ENCODE data around the gene NUP210L. TPM values are rescaled to one million over a fixed set of nuclear protein-coding genes. Genes with fewer than 3 reads are reported as not detected.

The NUP210L gene
- total RNA-seq, 1 donor from 2014 or later: not detected

GRCh38 chr1:154170547-154171222 lies 15.8 kb upstream of the NUP210L start:
- H3K4me3 ChIP-seq (ENCODE audit: insufficient read depth, low read depth, low read length): no peak overlapping the region
- DNase-seq (ENCODE audit: low read depth): no peak
- H3K4me1 ChIP-seq (ENCODE audit: insufficient read depth, low read length): no peaks in the 10 kb centered on the region
- Mint-ChIP-seq H3K4me1 (ENCODE audit: low read depth, unreplicated experiment) (peaks cover 25% of the 10 kb centered on the region), H3K27ac (ENCODE audit: unreplicated experiment) (peak overlapping the region; percentile 44), H3K4me3 (ENCODE audit: unreplicated experiment) (peak overlapping the region; percentile 40), H3K9me3 (ENCODE audit: unreplicated experiment) (no peaks in the 10 kb centered on the region), H3K36me3 (ENCODE audit: low read depth, unreplicated experiment) (peaks cover 45% of the 10 kb centered on the region), H3K27me3 (ENCODE audit: low read depth, unreplicated experiment) (no peaks in the 10 kb centered on the region)
- peaks cover 76% of the 10 kb centered on the region for H3K79me2 ChIP-seq (ENCODE audit: insufficient read depth, low read length)
- no peaks in the 10 kb centered on the region for H3K9me3 ChIP-seq (ENCODE audit: insufficient read depth, low read depth, low read length)
- no peak overlapping the region for H3K9ac ChIP-seq (ENCODE audit: low read length)
- no peak overlapping the region for H3K4me2 ChIP-seq (ENCODE audit: low read length)
- peaks cover 72% of the 10 kb centered on the region for H3K36me3 ChIP-seq (ENCODE audit: insufficient read depth, low read length)
- no peak for TF ChIP-seq EZH2 (IDR thresholded peaks at IDR 0.05; ENCODE audit: insufficient read depth, low read length)
- TF ChIP-seq CTCF (IDR thresholded peaks at IDR 0.05; ENCODE audit: insufficient read depth, low read depth, low read length): no peak
- H3K27me3 ChIP-seq (ENCODE audit: insufficient read depth, low read length): no peaks in the 10 kb centered on the region
- no peak for FAIRE-seq
- H2AFZ ChIP-seq (ENCODE audit: low read depth, low read length): no peak overlapping the region
- H3K27ac ChIP-seq (ENCODE audit: low read depth, low read length): no peak overlapping the region
- H4K20me1 ChIP-seq (ENCODE audit: insufficient read depth, low read length): peaks cover 97% of the 10 kb centered on the region

- Histone ChIP-seq H3K9me3 (ENCODE audit: insufficient read depth, low read depth, low read length) (no peaks in the 10 kb centered on the region), H3K36me3 (ENCODE audit: insufficient read depth, low read length) (peaks cover 87% of the 10 kb centered on the region), H3K4me3 (ENCODE audit: insufficient read depth, low read depth, low read length) (no peak overlapping the region), H3K79me2 (ENCODE audit: insufficient read depth, low read length) (peaks cover 79% of the 10 kb centered on the region), H3K27me3 (ENCODE audit: insufficient read depth, low read length) (no peaks in the 10 kb centered on the region), H4K20me1 (ENCODE audit: insufficient read depth, low read length) (peaks cover 97% of the 10 kb centered on the region), H3K4me2 (ENCODE audit: low read length) (no peak overlapping the region), H3K4me1 (ENCODE audit: insufficient read depth, low read length) (no peaks in the 10 kb centered on the region), H3K27ac (ENCODE audit: low read depth, low read length) (no peak overlapping the region), H2AFZ (ENCODE audit: low read depth, low read length) (no peak overlapping the region), H3K9ac (ENCODE audit: low read length) (no peak overlapping the region)
- FAIRE-seq (no peak), DNase-seq (ENCODE audit: low read depth) (no peak)
- TF ChIP-seq CTCF (IDR thresholded peaks at IDR 0.05; ENCODE audit: insufficient read depth, low read depth, low read length) (no peak), EZH2 (IDR thresholded peaks at IDR 0.05; ENCODE audit: insufficient read depth, low read length) (no peak)
- H3K9me3 Mint-ChIP-seq (ENCODE audit: unreplicated experiment): no peaks in the 10 kb centered on the region
- H3K36me3 Mint-ChIP-seq (ENCODE audit: low read depth, unreplicated experiment): peaks cover 49% of the 10 kb centered on the region
- no peaks in the 10 kb centered on the region for H3K27me3 Mint-ChIP-seq (ENCODE audit: low read depth, unreplicated experiment)
- peak overlapping the region; percentile 78 for H3K27ac Mint-ChIP-seq (ENCODE audit: unreplicated experiment)
- peaks cover 21% of the 10 kb centered on the region for H3K4me1 Mint-ChIP-seq (ENCODE audit: low read depth, unreplicated experiment)
- H3K4me3 Mint-ChIP-seq (ENCODE audit: unreplicated experiment): no peak overlapping the region
These were observed 12.6 kb upstream of the NUP210L start for GRCh38 chr1:154167461-154167860.

DNA sequence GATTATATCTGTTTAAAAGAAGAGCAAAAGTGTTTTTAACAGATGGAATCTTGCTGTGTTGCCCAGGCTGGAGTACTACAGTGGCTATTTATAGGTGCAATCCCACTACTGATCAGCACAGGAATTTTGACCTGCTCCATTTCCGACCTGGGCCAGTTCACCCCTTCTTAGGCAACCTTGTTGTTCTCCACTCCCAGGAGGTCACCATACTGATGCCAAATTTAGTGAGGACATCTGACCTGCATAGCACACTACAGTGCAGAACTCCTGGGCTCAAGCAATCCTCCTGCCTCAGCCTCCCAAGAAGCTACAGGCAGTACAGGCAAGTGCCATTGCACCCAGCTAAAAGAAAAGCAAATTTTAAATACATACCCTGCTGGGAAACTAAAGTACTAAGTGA lies 11.3 kb upstream of the NUP210L start:
- peaks cover 95% of the 10 kb centered on the region for H4K20me1 ChIP-seq (ENCODE audit: insufficient read depth, low read length)

More for the DNA sequence above, 11.3 kb upstream of the NUP210L start:
- Histone ChIP-seq H3K9me3 (ENCODE audit: insufficient read depth, low read depth, low read length) (no peaks in the 10 kb centered on the region), H3K27ac (ENCODE audit: low read depth, low read length) (no peak overlapping the region), H3K4me3 (ENCODE audit: insufficient read depth, low read depth, low read length) (no peak overlapping the region), H3K27me3 (ENCODE audit: insufficient read depth, low read length) (no peaks in the 10 kb centered on the region), H3K4me2 (ENCODE audit: low read length) (no peak overlapping the region), H3K79me2 (ENCODE audit: insufficient read depth, low read length) (peaks cover 71% of the 10 kb centered on the region), H3K4me1 (ENCODE audit: insufficient read depth, low read length) (no peaks in the 10 kb centered on the region), H3K9ac (ENCODE audit: low read length) (no peak overlapping the region), H3K36me3 (ENCODE audit: insufficient read depth, low read length) (peaks cover 83% of the 10 kb centered on the region), H2AFZ (ENCODE audit: low read depth, low read length) (no peak overlapping the region)
- no peaks in the 10 kb centered on the region for H3K27me3 Mint-ChIP-seq (ENCODE audit: low read depth, unreplicated experiment)
- no peak for DNase-seq (ENCODE audit: low read depth)
- no peaks in the 10 kb centered on the region for H3K9me3 Mint-ChIP-seq (ENCODE audit: unreplicated experiment)
- H3K36me3 Mint-ChIP-seq (ENCODE audit: low read depth, unreplicated experiment): peaks cover 38% of the 10 kb centered on the region
- H3K4me3 Mint-ChIP-seq (ENCODE audit: unreplicated experiment): no peak overlapping the region
- FAIRE-seq: no peak
- TF ChIP-seq CTCF (IDR thresholded peaks at IDR 0.05; ENCODE audit: insufficient read depth, low read depth, low read length) (no peak), EZH2 (IDR thresholded peaks at IDR 0.05; ENCODE audit: insufficient read depth, low read length) (no peak)
- H3K4me1 Mint-ChIP-seq (ENCODE audit: low read depth, unreplicated experiment): peaks cover 13% of the 10 kb centered on the region
- no peak overlapping the region for H3K27ac Mint-ChIP-seq (ENCODE audit: unreplicated experiment)
